GM21529 (cell line): ENCODE data around the gene TMEM132A.
A peak's percentile ranks its signal among the peaks of the same experiment; 100 is the strongest.

ENCODE experiments used
- ATAC-seq: cut with Tn5 transposase; IDR thresholded peaks from one replicate; pipeline ENCODE4 v1.9.1; 2021; ENCODE audit not compliant: unreplicated experiment

TMEM132A gene

DNA sequence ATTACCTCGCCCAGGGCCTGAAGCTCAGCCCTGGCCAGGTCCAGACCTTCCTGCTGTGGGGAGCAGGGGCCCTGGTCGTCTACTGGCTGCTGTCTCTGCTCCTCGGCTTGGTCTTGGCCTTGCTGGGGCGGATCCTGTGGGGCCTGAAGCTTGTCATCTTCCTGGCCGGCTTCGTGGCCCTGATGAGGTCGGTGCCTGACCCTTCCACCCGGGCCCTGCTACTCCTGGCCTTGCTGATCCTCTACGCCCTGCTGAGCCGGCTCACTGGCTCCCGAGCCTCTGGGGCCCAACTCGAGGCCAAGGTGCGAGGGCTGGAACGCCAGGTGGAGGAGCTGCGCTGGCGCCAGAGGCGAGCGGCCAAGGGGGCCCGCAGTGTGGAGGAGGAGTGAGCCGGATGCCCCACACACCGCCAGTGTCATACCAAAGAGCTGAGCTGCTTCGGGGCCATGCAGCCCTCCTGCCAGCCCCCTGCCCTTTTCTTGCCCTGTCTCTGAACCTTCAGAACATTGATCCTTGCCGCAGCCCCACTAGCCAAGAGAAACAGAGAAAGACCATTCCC is 2.4 kb upstream of the TMEM132A start:
- ATAC-seq = no peak

DNA sequence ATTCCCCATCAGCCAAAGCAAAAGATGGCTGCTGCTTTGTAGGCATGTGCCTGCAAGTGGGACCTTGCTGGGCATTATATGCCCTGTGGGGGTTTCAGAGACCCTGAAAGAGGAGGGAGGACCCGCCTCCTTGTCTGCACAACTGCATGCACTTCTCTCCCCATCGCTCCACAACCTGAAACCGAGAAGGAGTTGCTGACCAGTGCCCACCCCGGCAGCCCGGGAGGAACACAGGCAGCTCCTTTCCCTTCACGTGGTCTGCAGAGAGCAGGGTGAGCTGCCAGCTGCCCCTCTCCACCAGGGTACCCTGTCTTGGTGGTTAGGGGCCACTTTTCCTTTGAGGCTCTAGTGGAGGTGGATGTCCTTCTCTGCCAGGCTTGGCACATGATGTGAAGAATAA is 1.4 kb upstream of the TMEM132A start:
- no peak for ATAC-seq

DNA sequence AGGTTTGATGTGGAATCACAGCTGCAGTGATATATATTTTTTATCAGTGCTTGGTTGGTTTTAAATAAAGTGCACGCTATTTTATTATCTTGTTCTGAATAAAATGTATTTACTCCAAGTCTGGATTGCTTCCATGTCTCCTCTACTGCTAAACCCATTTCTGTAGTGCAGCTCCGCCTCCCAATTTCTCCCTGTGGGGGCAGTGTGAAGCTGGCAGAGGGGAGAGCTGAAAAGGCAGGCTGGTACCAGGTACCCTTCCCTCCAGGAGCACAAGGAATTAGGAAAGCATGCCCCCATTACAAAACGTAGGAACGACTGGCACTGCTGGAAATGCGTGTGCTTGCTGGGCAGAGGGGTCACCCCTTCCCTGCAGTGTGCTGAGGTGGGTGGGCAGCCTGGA is 934 bp upstream of the TMEM132A start:
- no peak for ATAC-seq

DNA sequence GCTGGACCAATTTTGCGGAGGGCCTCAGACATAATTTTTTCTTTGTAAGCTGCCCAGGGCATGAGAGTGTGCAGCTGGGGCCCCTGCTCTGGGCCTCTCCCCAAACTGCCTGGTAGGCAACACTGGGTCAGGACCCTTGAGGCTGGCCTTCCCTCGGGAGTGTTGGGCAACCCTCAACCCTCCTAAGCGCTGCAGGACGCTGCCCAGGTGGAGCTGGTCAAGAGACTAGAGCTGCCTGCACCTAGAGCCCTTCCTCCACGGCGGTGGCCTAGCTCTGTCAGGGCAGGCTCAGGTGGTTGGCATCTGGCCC is 505 bp upstream of the TMEM132A start:
- no peak for ATAC-seq

GRCh38 chr11:60924906-60925853 is 920 bp downstream of the TMEM132A start:
- ATAC-seq = peak; percentile 18

DNA sequence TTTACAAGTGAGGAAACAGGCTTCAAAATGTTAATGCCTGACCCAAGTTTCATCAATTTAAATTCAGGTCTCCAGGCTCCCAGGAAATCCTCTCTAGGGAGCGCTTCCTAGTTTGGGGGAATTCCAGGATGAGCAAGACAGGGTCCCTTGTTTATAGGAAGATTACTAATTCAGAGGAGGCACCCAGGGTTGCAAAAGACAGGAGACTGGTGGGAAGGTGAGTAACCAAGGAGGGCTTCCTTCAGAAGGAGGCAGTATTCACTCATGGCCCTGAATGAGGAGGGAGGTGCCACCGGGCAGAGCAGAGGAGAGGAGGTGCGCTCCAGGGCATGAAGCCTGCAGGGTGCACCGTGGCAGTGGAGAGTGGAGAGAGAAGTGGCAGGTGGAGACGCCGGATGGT is 1.6 kb downstream of the TMEM132A start:
- ATAC-seq = no peak

DNA sequence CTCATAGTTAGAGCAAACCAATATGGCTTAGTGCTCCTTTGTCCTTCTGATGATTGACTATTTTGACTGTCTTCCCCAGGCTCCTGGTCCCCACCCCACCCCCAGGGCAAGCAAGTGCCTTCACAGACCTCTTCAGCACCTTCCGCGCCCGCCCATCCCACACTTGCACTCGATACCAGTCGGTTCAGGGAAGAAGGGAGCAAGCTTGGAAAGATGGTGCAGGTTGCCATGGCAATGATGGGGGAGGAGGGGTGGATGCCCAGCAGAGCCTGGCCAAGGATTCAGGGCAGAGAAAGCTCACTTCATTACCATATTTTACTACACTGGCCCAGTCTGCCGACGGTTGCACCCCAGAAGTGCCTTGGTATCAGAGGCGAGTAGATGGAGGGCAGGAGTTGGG is 2.2 kb downstream of the TMEM132A start:
- ATAC-seq = no peak

DNA sequence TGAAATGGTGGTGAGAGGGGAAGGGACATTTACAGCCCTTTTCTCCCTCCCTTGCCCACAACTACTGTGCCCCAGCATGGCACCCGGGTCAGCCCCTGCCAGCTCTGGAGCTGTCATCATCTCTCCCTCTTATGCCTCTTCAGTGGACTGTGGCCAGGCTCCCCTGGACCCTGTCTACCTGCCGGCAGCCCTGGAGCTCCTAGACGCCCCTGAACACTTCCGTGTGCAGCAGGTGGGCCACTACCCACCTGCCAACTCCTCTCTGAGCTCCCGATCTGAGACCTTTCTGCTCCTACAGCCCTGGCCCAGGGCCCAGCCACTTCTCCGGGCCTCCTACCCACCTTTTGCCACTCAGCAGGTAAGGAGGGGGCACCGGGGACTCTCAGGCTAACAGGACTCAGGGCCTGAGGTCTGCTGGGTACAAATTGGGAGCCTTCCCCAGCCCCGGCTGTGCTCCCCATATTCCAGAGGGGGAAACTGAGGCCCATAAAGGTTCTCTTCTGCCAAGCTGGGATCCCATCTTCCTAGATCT is 2.9 kb downstream of the TMEM132A start:
- no peak for ATAC-seq

GRCh38 chr11:60927600-60927999 is 3.3 kb downstream of the TMEM132A start:
- ATAC-seq = no peak

DNA sequence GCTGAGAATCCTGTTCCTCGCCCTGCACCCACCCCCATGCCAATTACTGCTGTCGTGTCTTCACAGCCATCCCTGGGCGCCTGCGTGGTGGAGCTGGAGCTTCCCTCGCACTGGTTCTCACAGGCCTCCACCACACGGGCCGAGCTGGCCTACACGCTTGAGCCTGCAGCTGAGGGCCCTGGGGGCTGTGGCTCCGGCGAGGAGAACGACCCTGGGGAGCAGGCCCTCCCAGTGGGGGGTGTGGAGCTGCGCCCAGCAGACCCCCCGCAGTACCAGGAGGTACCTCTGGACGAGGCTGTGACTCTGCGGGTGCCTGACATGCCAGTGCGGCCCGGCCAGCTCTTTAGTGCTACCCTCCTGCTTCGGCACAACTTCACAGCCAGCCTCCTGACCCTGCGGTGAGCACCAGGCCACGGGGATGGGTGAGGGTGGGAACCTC is 4.3 kb downstream of the TMEM132A start:
- ATAC-seq = no peak

- ATAC-seq = no peak
Observed at GRCh38 chr11:60929764-60930163, 5.5 kb downstream of the TMEM132A start.

GRCh38 chr11:60930394-60930793 is 6.1 kb downstream of the TMEM132A start:
- ATAC-seq = no peak

DNA sequence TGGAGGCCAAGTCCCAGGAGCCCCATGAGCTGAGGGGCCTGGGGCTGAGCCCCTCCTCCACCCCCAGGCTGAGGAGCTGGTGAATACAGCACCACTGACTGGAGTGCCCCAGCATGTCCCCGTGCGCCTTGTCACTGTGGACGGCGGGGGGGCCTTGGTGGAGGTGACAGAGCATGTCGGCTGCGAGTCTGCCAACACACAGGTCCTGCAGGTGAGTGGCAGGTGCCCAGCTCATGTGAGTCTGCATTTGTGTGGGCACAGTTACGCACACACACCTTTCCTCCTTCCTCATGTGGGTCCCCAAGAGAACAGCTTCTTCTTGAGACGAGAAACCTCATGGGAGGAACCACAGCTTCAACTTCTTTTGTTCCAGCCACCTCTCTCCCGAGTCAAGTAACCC is 7.7 kb downstream of the TMEM132A start:
- ATAC-seq = no peak

DNA sequence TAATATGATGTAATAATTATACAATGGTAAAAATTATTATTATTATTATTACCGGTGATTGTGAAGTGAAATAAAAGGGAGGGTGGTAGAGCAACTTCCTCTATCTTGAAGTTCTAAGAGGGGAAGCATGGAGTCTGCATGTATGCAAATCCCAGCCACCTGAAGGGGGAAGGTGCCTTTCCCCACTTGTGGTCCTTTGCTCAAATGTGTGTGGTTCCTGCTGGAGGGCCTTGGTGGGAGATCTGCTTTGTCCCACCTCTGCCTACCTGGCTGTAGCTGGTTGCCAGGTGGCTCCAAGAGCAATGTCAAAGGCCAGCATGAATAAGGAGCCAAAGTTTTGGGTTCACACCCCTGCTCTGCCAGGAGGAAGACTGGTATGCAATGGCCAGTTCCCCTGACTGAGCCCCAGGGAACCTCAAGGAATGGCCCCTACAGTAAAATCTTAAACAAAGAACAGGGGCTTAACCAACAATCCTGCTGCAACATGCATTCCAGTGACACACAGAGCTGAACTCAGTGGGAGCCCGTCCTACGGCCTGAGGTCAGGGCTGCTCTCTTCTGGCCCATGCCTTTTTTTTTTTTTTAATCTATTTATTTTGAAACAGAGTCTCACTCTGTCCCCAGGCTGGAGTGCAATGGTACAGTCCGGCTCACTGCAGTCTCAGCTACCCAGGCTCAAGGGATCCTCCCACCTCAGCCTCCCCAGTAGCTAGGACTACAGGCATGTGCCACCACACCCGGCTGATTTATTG is 8.5 kb downstream of the TMEM132A start:
- no peak for ATAC-seq

- no peak for ATAC-seq
Observed at GRCh38 chr11:60933416-60934123, 9.3 kb downstream of the TMEM132A start.

DNA sequence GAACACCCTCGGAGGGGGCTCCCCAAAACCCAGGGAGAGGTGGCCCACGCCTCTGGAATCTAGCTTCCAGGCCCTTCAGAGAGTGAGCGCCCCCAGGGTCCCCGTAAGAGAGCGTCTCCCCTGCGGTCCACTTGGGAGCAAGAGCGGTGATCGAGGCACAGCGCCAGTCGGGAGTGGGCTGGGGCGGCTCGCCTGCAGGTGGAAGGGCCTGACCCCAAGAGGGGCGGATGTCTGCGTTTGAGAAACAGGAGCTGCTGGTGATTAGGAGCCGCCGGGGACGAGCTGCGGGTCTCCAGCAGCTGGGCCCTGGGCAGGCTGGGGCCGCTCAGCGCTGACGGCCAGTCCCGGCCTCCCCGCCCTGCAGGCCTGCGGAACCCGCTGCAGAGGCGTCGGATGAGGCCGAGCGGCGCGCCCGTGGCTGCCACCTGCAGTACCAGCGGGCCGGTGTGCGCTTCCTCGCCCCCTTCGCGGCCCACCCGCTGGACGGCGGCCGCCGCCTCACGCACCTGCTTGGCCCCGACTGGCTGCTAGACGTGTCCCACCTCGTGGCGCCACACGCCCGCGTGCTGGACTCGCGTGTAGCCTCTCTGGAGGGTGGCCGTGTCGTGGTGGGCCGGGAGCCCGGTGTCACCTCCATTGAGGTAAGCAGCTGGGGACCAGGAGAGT is 10.0 kb downstream of the TMEM132A start:
- no peak for ATAC-seq

- no peak for ATAC-seq
Observed at GRCh38 chr11:60934790-60935605, 10.7 kb downstream of the TMEM132A start.

DNA sequence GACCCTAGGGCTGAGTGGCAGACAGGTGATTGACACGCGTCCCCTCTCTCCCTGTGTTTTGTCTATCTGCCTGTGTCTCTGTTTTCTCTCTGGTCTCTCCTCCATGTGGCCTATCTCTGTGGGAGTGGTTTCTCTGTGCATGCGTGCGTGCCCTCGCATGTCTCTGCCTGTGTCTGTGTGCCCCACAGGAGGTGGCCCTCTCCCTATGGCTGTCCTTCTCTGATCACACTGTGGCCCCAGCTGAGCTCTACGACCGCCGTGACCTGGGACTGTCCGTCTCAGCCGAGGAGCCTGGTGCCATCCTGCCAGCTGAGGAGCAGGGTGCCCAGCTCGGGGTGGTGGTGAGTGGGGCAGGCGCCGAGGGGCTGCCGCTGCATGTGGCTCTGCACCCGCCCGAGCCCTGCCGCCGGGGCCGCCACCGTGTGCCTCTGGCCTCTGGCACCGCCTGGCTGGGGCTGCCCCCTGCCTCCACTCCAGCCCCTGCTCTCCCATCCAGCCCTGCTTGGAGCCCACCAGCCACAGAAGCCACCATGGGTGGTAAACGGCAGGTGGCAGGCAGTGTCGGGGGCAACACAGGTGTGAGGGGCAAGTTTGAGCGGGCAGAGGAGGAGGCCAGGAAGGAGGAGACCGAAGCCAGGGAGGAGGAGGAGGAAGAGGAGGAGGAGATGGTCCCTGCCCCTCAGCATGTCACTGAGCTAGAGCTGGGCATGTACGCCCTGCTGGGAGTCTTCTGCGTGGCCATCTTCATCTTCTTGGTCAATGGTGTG is 11.6 kb downstream of the TMEM132A start:
- ATAC-seq = no peak
